NCI-H128 (cell line): ENCODE results near the gene SLC22A23.

Source experiments
- DNase-seq: peaks from one replicate; lab custom pipeline; 2025; ENCODE audit not compliant: unreplicated experiment; lab: John Stamatoyannopoulos, UW

SLC22A23 gene

GRCh38 chr6:3356056-3356823, 100.6 kb downstream of the SLC22A23 start:
- DNase-seq = no peak

GRCh38 chr6:3355358-3356055, 101.3 kb downstream of the SLC22A23 start:
- no peak for DNase-seq

- DNase-seq = no peak
Observed at GRCh38 chr6:3355011-3355357, 101.9 kb downstream of the SLC22A23 start.

- no peak for DNase-seq
Observed at GRCh38 chr6:3353939-3354338, 102.9 kb downstream of the SLC22A23 start.

- DNase-seq = no peak
Observed at GRCh38 chr6:3353213-3353903, 103.5 kb downstream of the SLC22A23 start.

- no peak for DNase-seq
Observed at GRCh38 chr6:3352678-3353077, 104.2 kb downstream of the SLC22A23 start.

GRCh38 chr6:3351829-3352524, 104.9 kb downstream of the SLC22A23 start:
- no peak for DNase-seq

GRCh38 chr6:3351105-3351676, 105.7 kb downstream of the SLC22A23 start:
- DNase-seq = no peak

- DNase-seq = no peak
Observed at GRCh38 chr6:3350252-3350796, 106.5 kb downstream of the SLC22A23 start.

GRCh38 chr6:3349388-3350251, 107.2 kb downstream of the SLC22A23 start:
- DNase-seq = no peak

- DNase-seq = no peak
Observed at GRCh38 chr6:3348821-3349220, 108.0 kb downstream of the SLC22A23 start.

- DNase-seq = no peak
Observed at GRCh38 chr6:3347826-3348225, 109.0 kb downstream of the SLC22A23 start.

GRCh38 chr6:3347247-3347646, 109.6 kb downstream of the SLC22A23 start:
- DNase-seq = no peak

GRCh38 chr6:3346476-3346875, 110.4 kb downstream of the SLC22A23 start:
- no peak for DNase-seq

GRCh38 chr6:3345836-3346235, 111.0 kb downstream of the SLC22A23 start:
- no peak for DNase-seq

- DNase-seq = no peak
Observed at GRCh38 chr6:3343089-3343883, 113.6 kb downstream of the SLC22A23 start.

GRCh38 chr6:3341467-3341866, 115.4 kb downstream of the SLC22A23 start:
- DNase-seq = no peak

- DNase-seq = no peak
Observed at GRCh38 chr6:3340894-3341293, 116.0 kb downstream of the SLC22A23 start.

GRCh38 chr6:3340358-3340802, 116.5 kb downstream of the SLC22A23 start:
- DNase-seq = no peak
